ENCODE measurements around the gene PCDHGA12. TPM values are rescaled to one million over a fixed set of nuclear protein-coding genes. Genes with fewer than 3 reads are reported as not detected.

Gene PCDHGA12
- total and polyA plus RNA-seq, 5 donors from 2014 or later = not detected

DNA sequence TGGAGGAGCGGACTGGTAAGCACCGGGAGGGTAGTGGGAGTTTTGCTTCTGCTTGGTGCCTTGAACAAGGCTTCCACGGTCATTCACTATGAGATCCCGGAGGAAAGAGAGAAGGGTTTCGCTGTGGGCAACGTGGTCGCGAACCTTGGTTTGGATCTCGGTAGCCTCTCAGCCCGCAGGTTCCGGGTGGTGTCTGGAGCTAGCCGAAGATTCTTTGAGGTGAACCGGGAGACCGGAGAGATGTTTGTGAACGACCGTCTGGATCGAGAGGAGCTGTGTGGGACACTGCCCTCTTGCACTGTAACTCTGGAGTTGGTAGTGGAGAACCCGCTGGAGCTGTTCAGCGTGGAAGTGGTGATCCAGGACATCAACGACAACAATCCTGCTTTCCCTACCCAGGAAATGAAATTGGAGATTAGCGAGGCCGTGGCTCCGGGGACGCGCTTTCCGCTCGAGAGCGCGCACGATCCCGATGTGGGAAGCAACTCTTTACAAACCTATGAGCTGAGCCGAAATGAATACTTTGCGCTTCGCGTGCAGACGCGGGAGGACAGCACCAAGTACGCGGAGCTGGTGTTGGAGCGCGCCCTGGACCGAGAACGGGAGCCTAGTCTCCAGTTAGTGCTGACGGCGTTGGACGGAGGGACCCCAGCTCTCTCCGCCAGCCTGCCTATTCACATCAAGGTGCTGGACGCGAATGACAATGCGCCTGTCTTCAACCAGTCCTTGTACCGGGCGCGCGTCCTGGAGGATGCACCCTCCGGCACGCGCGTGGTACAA, 46.0 kb downstream of the PCDHGA12 start:
- H3K9me3 Mint-ChIP-seq = peaks cover 0 to 1% (median 0%) of the 10 kb centered on the region in 7 donors
- Histone ChIP-seq H3K36me3 (ENCODE audit: control insufficient read depth, insufficient read depth, low read length) (no peaks in the 10 kb centered on the region), H3K4me3 (ENCODE audit: low read depth, low read length) (peak overlapping the region; percentile 32), H3K27ac (ENCODE audit: insufficient read depth, low read length, poor library complexity, severe bottlenecking) (no peak overlapping the region), H3K9me3 (ENCODE audit: control insufficient read depth in 2 of 2, low read length in 2 of 2) (no peaks in the 10 kb centered on the region), H3K27me3 (ENCODE audit: control insufficient read depth, insufficient read depth, low read length) (peaks cover 50% of the 10 kb centered on the region), H3K4me1 (ENCODE audit: control insufficient read depth, insufficient read depth, low read length, poor library complexity, severe bottlenecking) (peaks cover 17% of the 10 kb centered on the region)
- peaks cover 71% of the 10 kb centered on the region for H3K27me3 Mint-ChIP-seq
- peak overlapping the region; percentile 4 to 90 (median 81) for H3K4me3 Mint-ChIP-seq
- peak in 1 of 2 donors; percentile 16 for ATAC-seq (ENCODE audit: low read depth in 2 of 2)
- peak in 1 of 3 donors; percentile 10 for DNase-seq
- H3K27ac Mint-ChIP-seq = peak overlapping the region in 1 of 3 donors; percentile 44
- no peaks in the 10 kb centered on the region for H3K36me3 Mint-ChIP-seq
- peaks cover 0 to 22% (median 10%) of the 10 kb centered on the region in 4 donors for H3K4me1 Mint-ChIP-seq

DNA sequence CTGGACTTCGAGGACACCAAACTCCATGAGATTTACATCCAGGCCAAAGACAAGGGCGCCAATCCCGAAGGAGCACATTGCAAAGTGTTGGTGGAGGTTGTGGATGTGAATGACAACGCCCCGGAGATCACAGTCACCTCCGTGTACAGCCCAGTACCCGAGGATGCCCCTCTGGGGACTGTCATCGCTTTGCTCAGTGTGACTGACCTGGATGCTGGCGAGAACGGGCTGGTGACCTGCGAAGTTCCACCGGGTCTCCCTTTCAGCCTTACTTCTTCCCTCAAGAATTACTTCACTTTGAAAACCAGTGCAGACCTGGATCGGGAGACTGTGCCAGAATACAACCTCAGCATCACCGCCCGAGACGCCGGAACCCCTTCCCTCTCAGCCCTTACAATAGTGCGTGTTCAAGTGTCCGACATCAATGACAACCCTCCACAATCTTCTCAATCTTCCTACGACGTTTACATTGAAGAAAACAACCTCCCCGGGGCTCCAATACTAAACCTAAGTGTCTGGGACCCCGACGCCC, 46.8 kb downstream of the PCDHGA12 start:
- Mint-ChIP-seq H3K9me3 (peaks cover 0 to 1% (median 0%) of the 10 kb centered on the region in 7 donors), H3K27me3 (peaks cover 71% of the 10 kb centered on the region), H3K4me3 (peak overlapping the region in 2 of 4 donors; percentile 80 to 82), H3K36me3 (no peaks in the 10 kb centered on the region), H3K4me1 (peaks cover 0 to 22% (median 10%) of the 10 kb centered on the region in 4 donors), H3K27ac (no peak overlapping the region)
- Histone ChIP-seq H3K4me3 (ENCODE audit: low read depth, low read length) (no peak overlapping the region), H3K27ac (ENCODE audit: insufficient read depth, low read length, poor library complexity, severe bottlenecking) (no peak overlapping the region), H3K36me3 (ENCODE audit: control insufficient read depth, insufficient read depth, low read length) (no peaks in the 10 kb centered on the region), H3K4me1 (ENCODE audit: control insufficient read depth, insufficient read depth, low read length, poor library complexity, severe bottlenecking) (peaks cover 17% of the 10 kb centered on the region), H3K9me3 (ENCODE audit: control insufficient read depth in 2 of 2, low read length in 2 of 2) (no peaks in the 10 kb centered on the region), H3K27me3 (ENCODE audit: control insufficient read depth, insufficient read depth, low read length) (peaks cover 50% of the 10 kb centered on the region)
- DNase-seq (no peak), ATAC-seq (ENCODE audit: low read depth in 2 of 2) (no peak)

DNA sequence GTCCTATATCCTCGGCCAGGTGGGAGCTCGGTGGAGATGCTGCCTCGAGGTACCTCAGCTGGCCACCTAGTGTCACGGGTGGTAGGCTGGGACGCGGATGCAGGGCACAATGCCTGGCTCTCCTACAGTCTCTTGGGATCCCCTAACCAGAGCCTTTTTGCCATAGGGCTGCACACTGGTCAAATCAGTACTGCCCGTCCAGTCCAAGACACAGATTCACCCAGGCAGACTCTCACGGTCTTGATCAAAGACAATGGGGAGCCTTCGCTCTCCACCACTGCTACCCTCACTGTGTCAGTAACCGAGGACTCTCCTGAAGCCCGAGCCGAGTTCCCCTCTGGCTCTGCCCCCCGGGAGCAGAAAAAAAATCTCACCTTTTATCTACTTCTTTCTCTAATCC, 47.5 kb downstream of the PCDHGA12 start:
- H3K36me3 Mint-ChIP-seq = no peaks in the 10 kb centered on the region
- H3K9me3 ChIP-seq (ENCODE audit: control insufficient read depth in 2 of 2, low read length in 2 of 2) = no peaks in the 10 kb centered on the region
- no peak overlapping the region for H3K27ac Mint-ChIP-seq
- H3K4me1 Mint-ChIP-seq = peaks cover 0 to 22% (median 10%) of the 10 kb centered on the region in 4 donors
- peaks cover 0 to 2% (median 0%) of the 10 kb centered on the region in 7 donors for H3K9me3 Mint-ChIP-seq
- H3K27ac ChIP-seq (ENCODE audit: insufficient read depth, low read length, poor library complexity, severe bottlenecking) = no peak overlapping the region
- peaks cover 50% of the 10 kb centered on the region for H3K27me3 ChIP-seq (ENCODE audit: control insufficient read depth, insufficient read depth, low read length)
- H3K4me1 ChIP-seq (ENCODE audit: control insufficient read depth, insufficient read depth, low read length, poor library complexity, severe bottlenecking) = peaks cover 17% of the 10 kb centered on the region
- H3K4me3 Mint-ChIP-seq = no peak overlapping the region
- H3K27me3 Mint-ChIP-seq = peaks cover 74% of the 10 kb centered on the region
- ATAC-seq (ENCODE audit: low read depth in 2 of 2) (no peak), DNase-seq (no peak)
- no peak overlapping the region for H3K4me3 ChIP-seq (ENCODE audit: low read depth, low read length)
- H3K36me3 ChIP-seq (ENCODE audit: control insufficient read depth, insufficient read depth, low read length) = no peaks in the 10 kb centered on the region

DNA sequence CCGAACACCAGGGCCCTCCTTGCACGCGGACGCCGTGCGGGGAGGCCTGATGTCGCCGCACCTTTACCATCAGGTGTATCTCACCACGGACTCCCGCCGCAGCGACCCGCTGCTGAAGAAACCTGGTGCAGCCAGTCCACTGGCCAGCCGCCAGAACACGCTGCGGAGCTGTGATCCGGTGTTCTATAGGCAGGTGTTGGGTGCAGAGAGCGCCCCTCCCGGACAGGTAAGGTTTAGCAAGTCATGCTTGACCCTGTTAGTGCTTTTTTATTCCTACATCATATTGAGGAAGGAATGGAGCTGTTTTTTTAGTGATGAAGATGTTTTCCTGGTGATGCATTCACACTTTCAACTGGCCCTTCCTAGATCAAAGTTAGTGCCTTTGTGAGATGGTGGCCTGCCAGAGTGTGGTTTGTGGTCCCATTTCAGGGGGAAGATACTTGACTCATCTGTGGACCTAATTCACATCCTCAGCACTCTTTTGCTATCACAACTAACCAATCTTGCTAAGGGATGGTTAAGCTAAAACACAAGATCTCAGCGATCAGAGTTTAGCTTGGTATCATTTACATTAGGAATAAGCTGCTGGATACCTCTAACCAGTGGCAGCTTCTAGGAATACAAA, 48.1 kb downstream of the PCDHGA12 start:
- no peak overlapping the region for H3K4me3 Mint-ChIP-seq
- H3K4me1 Mint-ChIP-seq = peaks cover 0 to 22% (median 13%) of the 10 kb centered on the region in 4 donors
- H3K9me3 ChIP-seq (ENCODE audit: control insufficient read depth in 2 of 2, low read length in 2 of 2) = no peaks in the 10 kb centered on the region
- peaks cover 78% of the 10 kb centered on the region for H3K27me3 Mint-ChIP-seq
- H3K4me3 ChIP-seq (ENCODE audit: low read depth, low read length) = no peak overlapping the region
- peaks cover 53% of the 10 kb centered on the region for H3K27me3 ChIP-seq (ENCODE audit: control insufficient read depth, insufficient read depth, low read length)
- no peak for DNase-seq
- no peaks in the 10 kb centered on the region for H3K36me3 Mint-ChIP-seq
- ATAC-seq (ENCODE audit: low read depth in 2 of 2) = no peak
- no peak overlapping the region for H3K27ac ChIP-seq (ENCODE audit: insufficient read depth, low read length, poor library complexity, severe bottlenecking)
- H3K9me3 Mint-ChIP-seq = peaks cover 0 to 2% (median 0%) of the 10 kb centered on the region in 7 donors
- no peak overlapping the region for H3K27ac Mint-ChIP-seq
- no peaks in the 10 kb centered on the region for H3K36me3 ChIP-seq (ENCODE audit: control insufficient read depth, insufficient read depth, low read length)
- H3K4me1 ChIP-seq (ENCODE audit: control insufficient read depth, insufficient read depth, low read length, poor library complexity, severe bottlenecking) = peaks cover 17% of the 10 kb centered on the region

DNA sequence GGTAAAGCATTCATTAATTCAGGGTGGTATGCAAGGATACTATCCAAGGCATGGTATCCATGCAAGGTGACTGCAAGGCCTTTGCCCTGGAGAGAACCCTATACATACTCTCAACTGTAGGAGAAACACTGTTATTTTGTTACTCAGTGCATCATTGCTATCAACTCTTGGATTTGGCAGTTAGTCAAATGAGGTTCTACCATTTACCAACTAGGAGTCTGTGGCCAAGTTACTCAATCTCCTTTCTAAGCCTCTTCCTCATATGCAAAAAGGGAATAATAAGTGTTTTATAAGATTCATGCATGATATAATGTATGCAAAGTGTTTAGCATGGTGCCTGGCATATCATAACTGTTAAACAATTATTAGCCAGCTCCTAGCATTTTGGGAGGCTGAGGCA, 49.5 kb downstream of the PCDHGA12 start:
- H3K27me3 ChIP-seq (ENCODE audit: control insufficient read depth, insufficient read depth, low read length) = peaks cover 54% of the 10 kb centered on the region

More for the DNA sequence above, 49.5 kb downstream of the PCDHGA12 start:
- Histone ChIP-seq H3K9me3 (ENCODE audit: control insufficient read depth in 2 of 2, low read length in 2 of 2) (no peaks in the 10 kb centered on the region), H3K27ac (ENCODE audit: insufficient read depth, low read length, poor library complexity, severe bottlenecking) (no peak overlapping the region), H3K36me3 (ENCODE audit: control insufficient read depth, insufficient read depth, low read length) (no peaks in the 10 kb centered on the region), H3K4me1 (ENCODE audit: control insufficient read depth, insufficient read depth, low read length, poor library complexity, severe bottlenecking) (peaks cover 21% of the 10 kb centered on the region), H3K4me3 (ENCODE audit: low read depth, low read length) (no peak overlapping the region)
- Mint-ChIP-seq H3K27ac (no peak overlapping the region), H3K4me1 (peaks cover 0 to 26% (median 15%) of the 10 kb centered on the region in 4 donors), H3K4me3 (no peak overlapping the region), H3K36me3 (no peaks in the 10 kb centered on the region), H3K27me3 (peaks cover 84% of the 10 kb centered on the region), H3K9me3 (peaks cover 0 to 2% (median 0%) of the 10 kb centered on the region in 7 donors)
- DNase-seq = no peak
- no peak for ATAC-seq (ENCODE audit: low read depth in 2 of 2)

Other genes with a start within 250 kb of the PCDHGA12 start
Only the 30 nearest of the 35 such genes appear.
- not detected for gene PCDHB13, start 216.6 kb upstream of the PCDHGA12 start, total RNA-seq
- under 1 TPM in 1 of 4 donors, not detected in 3; 0.05 TPM for gene PCDHB13, start 216.6 kb upstream of the PCDHGA12 start, polyA plus RNA-seq
- gene PCDHB14, start 207.2 kb upstream of the PCDHGA12 start, total RNA-seq = not detected
- gene PCDHB14, start 207.2 kb upstream of the PCDHGA12 start, polyA plus RNA-seq = not detected
- gene PCDHB15, start 185.1 kb upstream of the PCDHGA12 start, total RNA-seq = not detected
- not detected for gene PCDHB15, start 185.1 kb upstream of the PCDHGA12 start, polyA plus RNA-seq
- 0.74 TPM for gene SLC25A2, start 126.5 kb upstream of the PCDHGA12 start, total RNA-seq
- under 1 TPM in 1 of 4 donors, not detected in 3; 0.12 TPM for gene SLC25A2, start 126.5 kb upstream of the PCDHGA12 start, polyA plus RNA-seq
- 76.6 TPM for gene TAF7, start 109.7 kb upstream of the PCDHGA12 start, total RNA-seq
- gene TAF7, start 109.7 kb upstream of the PCDHGA12 start, polyA plus RNA-seq = 100 to 1,000 TPM; 172 to 235 (median 200) TPM
- 0.10 TPM for gene PCDHGA1, start 100.0 kb upstream of the PCDHGA12 start, total RNA-seq
- gene PCDHGA1, start 100.0 kb upstream of the PCDHGA12 start, polyA plus RNA-seq = under 1 TPM in 1 of 4 donors, not detected in 3; 0.06 TPM
- not detected for gene PCDHGA2, start 91.7 kb upstream of the PCDHGA12 start, total RNA-seq
- not detected for gene PCDHGA2, start 91.7 kb upstream of the PCDHGA12 start, polyA plus RNA-seq
- not detected for gene PCDHGA3, start 86.7 kb upstream of the PCDHGA12 start, total RNA-seq
- not detected for gene PCDHGA3, start 86.7 kb upstream of the PCDHGA12 start, polyA plus RNA-seq
- not detected for gene PCDHGB1, start 80.4 kb upstream of the PCDHGA12 start, total RNA-seq
- not detected for gene PCDHGB1, start 80.4 kb upstream of the PCDHGA12 start, polyA plus RNA-seq
- not detected for gene PCDHGA4, start 75.5 kb upstream of the PCDHGA12 start, total RNA-seq
- not detected for gene PCDHGA4, start 75.5 kb upstream of the PCDHGA12 start, polyA plus RNA-seq
- gene PCDHGB2, start 70.5 kb upstream of the PCDHGA12 start, total RNA-seq = 0.20 TPM
- gene PCDHGB2, start 70.5 kb upstream of the PCDHGA12 start, polyA plus RNA-seq = under 1 TPM in 1 of 4 donors, not detected in 3; 0.54 TPM
- gene PCDHGA5, start 66.3 kb upstream of the PCDHGA12 start, total RNA-seq = not detected
- under 1 TPM in 1 of 4 donors, not detected in 3; 0.08 TPM for gene PCDHGA5, start 66.3 kb upstream of the PCDHGA12 start, polyA plus RNA-seq
- gene PCDHGB3, start 60.3 kb upstream of the PCDHGA12 start, total RNA-seq = 0.20 TPM
- not detected for gene PCDHGB3, start 60.3 kb upstream of the PCDHGA12 start, polyA plus RNA-seq
- not detected for gene PCDHGA6, start 56.6 kb upstream of the PCDHGA12 start, total RNA-seq
- not detected for gene PCDHGA6, start 56.6 kb upstream of the PCDHGA12 start, polyA plus RNA-seq
- not detected for gene PCDHGA7, start 47.8 kb upstream of the PCDHGA12 start, total RNA-seq
- under 1 TPM in 1 of 4 donors, not detected in 3; 0.09 TPM for gene PCDHGA7, start 47.8 kb upstream of the PCDHGA12 start, polyA plus RNA-seq
- gene PCDHGB4, start 42.8 kb upstream of the PCDHGA12 start, total RNA-seq = not detected
- under 1 TPM in 1 of 4 donors, not detected in 3; 0.22 TPM for gene PCDHGB4, start 42.8 kb upstream of the PCDHGA12 start, polyA plus RNA-seq
- gene PCDHGA8, start 37.9 kb upstream of the PCDHGA12 start, total RNA-seq = not detected
- gene PCDHGA8, start 37.9 kb upstream of the PCDHGA12 start, polyA plus RNA-seq = under 1 TPM in 1 of 4 donors, not detected in 3; 0.10 TPM
- gene PCDHGB5, start 32.6 kb upstream of the PCDHGA12 start, total RNA-seq = not detected
- gene PCDHGB5, start 32.6 kb upstream of the PCDHGA12 start, polyA plus RNA-seq = under 1 TPM in 2 of 4 donors, not detected in 2; 0.17 to 0.27 TPM
- not detected for gene PCDHGA9, start 27.7 kb upstream of the PCDHGA12 start, total RNA-seq
- gene PCDHGA9, start 27.7 kb upstream of the PCDHGA12 start, polyA plus RNA-seq = not detected
- not detected for gene PCDHGB6, start 22.5 kb upstream of the PCDHGA12 start, total RNA-seq
- gene PCDHGB6, start 22.5 kb upstream of the PCDHGA12 start, polyA plus RNA-seq = not detected
- gene PCDHGA10, start 17.5 kb upstream of the PCDHGA12 start, total RNA-seq = not detected
- gene PCDHGA10, start 17.5 kb upstream of the PCDHGA12 start, polyA plus RNA-seq = not detected
- gene PCDHGB7, start 12.8 kb upstream of the PCDHGA12 start, total RNA-seq = not detected
- not detected for gene PCDHGB7, start 12.8 kb upstream of the PCDHGA12 start, polyA plus RNA-seq
- gene PCDHGA11, start 9.5 kb upstream of the PCDHGA12 start, total RNA-seq = not detected
- not detected for gene PCDHGA11, start 9.5 kb upstream of the PCDHGA12 start, polyA plus RNA-seq
- 0.35 TPM for gene PCDHGC3, start 45.5 kb downstream of the PCDHGA12 start, total RNA-seq
- under 1 TPM in 1 of 4 donors, not detected in 3; 0.09 TPM for gene PCDHGC3, start 45.5 kb downstream of the PCDHGA12 start, polyA plus RNA-seq
- gene PCDHGC4, start 54.5 kb downstream of the PCDHGA12 start, total RNA-seq = not detected
- not detected for gene PCDHGC4, start 54.5 kb downstream of the PCDHGA12 start, polyA plus RNA-seq
- not detected for gene PCDHGC5, start 58.6 kb downstream of the PCDHGA12 start, total RNA-seq
- gene PCDHGC5, start 58.6 kb downstream of the PCDHGA12 start, polyA plus RNA-seq = not detected
- gene DIAPH1, start 188.5 kb downstream of the PCDHGA12 start, total RNA-seq = 287 TPM
- gene DIAPH1, start 188.5 kb downstream of the PCDHGA12 start, polyA plus RNA-seq = 100 to 1,000 TPM in 1 of 4 donors, 10 to 100 TPM in 3; 86.1 to 105 (median 90.7) TPM
- gene HDAC3, start 206.3 kb downstream of the PCDHGA12 start, total RNA-seq = 83.9 TPM
- 100 to 1,000 TPM in 1 of 4 donors, 10 to 100 TPM in 3; 94.0 to 102 (median 96.1) TPM for gene HDAC3, start 206.3 kb downstream of the PCDHGA12 start, polyA plus RNA-seq
- 20.5 TPM for gene RELL2, start 206.5 kb downstream of the PCDHGA12 start, total RNA-seq
- gene RELL2, start 206.5 kb downstream of the PCDHGA12 start, polyA plus RNA-seq = 1 to 10 TPM; 2.4 to 5.5 (median 3.5) TPM
- 115 TPM for gene FCHSD1, start 220.9 kb downstream of the PCDHGA12 start, total RNA-seq
- 10 to 100 TPM in 1 of 4 donors, 1 to 10 TPM in 3; 7.7 to 16.0 (median 8.2) TPM for gene FCHSD1, start 220.9 kb downstream of the PCDHGA12 start, polyA plus RNA-seq

Measured in CD4-positive, CD25-positive, alpha-beta regulatory T cell (primary cell).